HG02973 (cell line): ENCODE data around the gene TCTN3.
"Not testable (repeated sequence)": the region's sequence is repeated elsewhere in the genome, so short reads cannot be mapped to it uniquely, and the experiment has no call there.

ENCODE experiments used
- ATAC-seq: cut with Tn5 transposase; IDR thresholded peaks from one replicate; pipeline ENCODE4 v1.9.1; 2021; ENCODE audit warnings: moderate library complexity; ENCODE audit not compliant: unreplicated experiment

Gene TCTN3

DNA sequence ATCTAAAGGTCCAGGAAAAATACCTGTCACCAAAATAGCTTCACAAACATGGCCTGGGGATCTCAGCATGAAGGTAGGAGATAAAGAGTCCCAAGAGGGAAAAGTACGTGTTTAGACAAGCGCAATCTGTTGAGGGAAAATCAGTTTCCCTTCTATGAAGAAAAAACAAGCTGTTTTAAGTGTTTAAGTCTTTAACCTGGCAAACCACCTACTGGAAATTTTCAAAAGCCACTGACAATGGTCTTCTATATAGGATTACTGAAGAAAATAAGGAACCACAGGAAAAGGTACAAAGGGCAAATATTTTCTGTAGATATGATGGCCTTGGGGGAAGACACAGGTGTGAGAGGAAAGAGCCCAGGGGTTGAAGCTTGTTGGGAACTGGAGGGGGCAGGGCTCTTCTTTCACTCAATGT lies 58.4 kb downstream of the TCTN3 start:
- no peak for ATAC-seq

DNA sequence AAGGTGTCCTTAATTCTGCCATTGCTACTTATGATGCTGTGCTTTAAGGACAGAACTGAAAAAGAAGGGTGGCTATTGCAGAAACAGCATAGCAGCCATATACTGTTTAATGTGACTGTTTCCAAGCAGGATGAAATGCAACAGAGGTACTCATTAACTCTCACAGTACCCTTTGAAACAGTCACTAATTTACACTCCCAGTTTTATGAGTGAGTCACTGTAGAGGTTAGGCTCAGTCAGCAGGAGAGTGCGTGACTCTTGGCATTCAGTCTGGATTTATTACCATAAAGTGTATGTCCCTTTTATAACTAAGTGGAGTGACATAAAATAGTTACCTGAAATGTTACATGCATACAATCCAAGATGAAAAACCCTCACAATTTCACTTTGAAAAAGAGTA lies 64.9 kb downstream of the TCTN3 start:
- no peak for ATAC-seq

DNA sequence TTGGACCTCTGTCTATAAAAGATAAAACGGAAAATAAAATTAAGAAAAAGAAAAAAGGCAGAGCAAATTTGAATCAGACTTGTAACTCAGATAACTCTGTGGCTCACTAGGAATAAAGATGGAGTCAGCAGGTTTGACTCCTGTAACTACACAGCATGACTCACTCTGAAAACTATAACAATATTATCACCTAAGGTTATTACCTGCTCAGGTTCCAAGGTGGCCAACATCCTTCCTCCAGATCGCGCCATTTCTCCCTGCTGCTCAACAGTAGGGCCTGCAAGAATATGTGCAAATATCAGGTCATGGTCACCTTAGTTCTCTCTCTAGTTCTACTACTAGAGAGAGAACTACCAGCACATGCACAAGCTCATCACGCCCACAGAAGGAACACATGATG lies 67.2 kb downstream of the TCTN3 start:
- ATAC-seq: no peak

DNA sequence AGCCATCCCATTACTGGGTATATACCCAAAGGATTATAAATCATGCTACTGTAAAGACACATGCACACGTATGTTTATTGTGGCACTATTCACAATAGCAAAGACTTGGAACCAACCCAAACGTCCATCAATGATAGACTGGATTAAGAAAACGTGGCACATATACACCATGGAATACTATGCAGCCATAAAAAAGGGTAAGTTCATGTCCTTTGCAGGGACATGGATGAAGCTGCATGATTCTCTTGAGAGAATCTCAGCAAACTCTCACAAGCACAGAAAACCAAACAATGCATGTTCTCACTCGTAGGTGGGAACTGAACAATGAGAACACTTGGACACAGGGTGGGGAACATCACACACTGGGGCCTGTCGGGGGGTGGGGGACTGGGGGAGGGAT lies 73.3 kb downstream of the TCTN3 start:
- not testable (repeated sequence) for ATAC-seq

GRCh38 chr10:95618101-95618500 lies 75.6 kb downstream of the TCTN3 start:
- no peak for ATAC-seq

DNA sequence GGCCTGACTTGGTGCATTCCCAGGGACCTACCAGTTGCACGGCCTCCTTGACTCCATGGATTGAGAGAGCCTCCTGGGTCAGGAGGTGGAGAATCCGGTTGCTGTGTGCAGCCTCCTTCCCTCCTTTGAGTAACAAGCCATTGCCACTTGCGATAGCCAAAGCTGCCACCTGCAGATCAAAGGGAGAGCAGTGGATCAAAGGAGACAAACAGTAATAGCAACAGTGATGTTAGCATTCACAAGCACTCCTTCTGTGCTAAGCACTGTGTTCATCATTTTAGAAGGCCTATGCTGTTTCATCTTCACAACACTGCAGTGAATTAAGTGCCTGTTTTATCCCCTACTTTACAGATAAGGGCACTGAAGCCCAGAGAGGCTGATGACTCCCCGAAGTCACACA lies 77.3 kb downstream of the TCTN3 start:
- no peak for ATAC-seq
